ENCODE results near the gene AFG3L2.

AFG3L2 gene

GRCh38 chr18:12321333-12321732, 55.7 kb downstream of the AFG3L2 start:
- DNase-seq = no peak

- DNase-seq = no peak
Measured at GRCh38 chr18:12318857-12319256, 58.2 kb downstream of the AFG3L2 start.

DNA sequence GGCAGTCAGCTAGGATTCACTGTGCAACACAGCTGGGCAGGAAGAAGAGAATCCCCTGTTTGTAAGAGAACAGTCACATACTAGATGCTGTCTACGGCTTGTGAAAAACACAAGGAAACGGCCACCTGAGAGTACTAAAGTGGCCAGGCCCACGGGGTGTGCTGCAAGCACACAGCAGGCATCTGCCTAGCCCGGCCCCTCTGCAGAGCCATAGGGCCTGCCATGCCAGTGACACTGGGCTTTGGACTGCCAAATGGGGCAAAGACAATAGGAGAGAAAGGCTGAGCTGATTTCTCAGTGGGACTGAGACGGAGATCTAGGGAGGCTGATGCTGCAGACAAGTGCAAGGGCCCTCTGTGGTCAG, 58.7 kb downstream of the AFG3L2 start:
- DNase-seq = no peak

- no peak for DNase-seq
Measured at GRCh38 chr18:12317664-12318333, 59.2 kb downstream of the AFG3L2 start.

- no peak for DNase-seq
Measured at GRCh38 chr18:12315911-12316310, 61.1 kb downstream of the AFG3L2 start.

- no peak for DNase-seq
Measured at GRCh38 chr18:12315490-12315889, 61.5 kb downstream of the AFG3L2 start.

DNA sequence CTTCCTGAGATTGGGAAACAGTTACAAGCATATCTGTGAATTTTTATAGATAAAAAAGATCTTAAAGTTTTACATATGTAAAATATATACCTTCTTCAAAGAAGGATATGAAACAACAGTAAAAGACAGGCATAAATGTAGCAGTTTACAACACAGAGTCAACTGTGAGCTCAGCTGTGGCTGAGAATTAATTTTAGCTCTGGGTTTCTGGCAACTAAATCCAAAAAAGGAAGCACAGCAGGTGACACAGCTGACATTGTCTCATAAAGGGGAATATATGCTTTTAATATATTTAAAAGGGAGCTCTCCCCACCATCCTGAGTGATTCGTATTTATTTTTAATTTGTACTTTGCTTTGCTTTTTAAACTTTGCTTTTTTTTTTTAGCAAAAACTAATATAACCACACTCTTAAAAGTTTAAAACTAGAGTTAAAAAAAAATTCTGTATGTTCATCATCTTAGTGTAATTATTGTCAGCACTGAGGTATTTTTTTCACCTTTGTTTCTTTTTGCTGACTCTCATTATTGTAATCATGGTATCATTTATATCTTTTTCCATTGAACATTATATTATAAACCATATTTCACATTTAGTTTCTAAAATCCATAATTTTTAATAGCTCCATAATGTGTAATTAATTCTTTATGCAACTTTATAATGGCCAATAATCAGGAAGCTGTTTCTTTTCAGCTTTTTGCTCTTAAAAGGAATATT, 62.3 kb downstream of the AFG3L2 start:
- DNase-seq = no peak

DNA sequence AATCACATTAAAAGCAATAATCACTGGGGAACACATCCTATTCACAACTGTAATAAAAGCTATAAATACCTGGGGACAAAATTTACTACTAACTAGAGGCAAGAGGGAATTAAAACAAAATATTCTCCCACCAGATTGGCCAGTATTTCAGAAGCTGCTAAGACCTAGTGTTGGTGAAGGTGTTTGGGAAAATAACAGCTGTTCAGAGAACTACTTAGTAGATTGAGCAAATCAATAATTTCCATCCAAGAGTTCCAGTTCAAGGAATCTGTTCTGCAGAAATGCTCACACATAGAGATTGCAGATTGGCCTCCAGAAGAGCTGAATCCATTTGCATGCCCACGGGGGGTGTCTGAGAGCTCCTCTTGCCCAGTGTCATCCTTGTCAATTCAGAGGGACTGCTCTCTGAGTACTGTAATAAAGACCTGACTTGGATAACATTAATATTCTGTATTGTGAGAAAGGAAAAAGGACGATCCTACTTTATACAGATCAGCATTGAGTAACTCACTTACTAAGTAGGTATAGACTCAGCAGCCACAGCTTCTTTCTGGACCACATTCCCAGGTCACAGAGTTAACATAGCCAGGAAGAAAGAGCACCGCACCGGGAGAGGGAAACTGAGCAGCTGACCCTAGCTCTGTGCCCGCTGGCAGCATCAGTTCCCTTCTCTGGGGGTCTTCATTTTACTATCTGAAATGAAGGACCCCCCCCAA, 63.3 kb downstream of the AFG3L2 start:
- DNase-seq = no peak

- no peak for DNase-seq
Measured at GRCh38 chr18:12312976-12313375, 64.1 kb downstream of the AFG3L2 start.

GRCh38 chr18:12310762-12311161, 66.3 kb downstream of the AFG3L2 start:
- DNase-seq = no peak

GRCh38 chr18:12309683-12310198, 67.3 kb downstream of the AFG3L2 start:
- no peak for DNase-seq

DNA sequence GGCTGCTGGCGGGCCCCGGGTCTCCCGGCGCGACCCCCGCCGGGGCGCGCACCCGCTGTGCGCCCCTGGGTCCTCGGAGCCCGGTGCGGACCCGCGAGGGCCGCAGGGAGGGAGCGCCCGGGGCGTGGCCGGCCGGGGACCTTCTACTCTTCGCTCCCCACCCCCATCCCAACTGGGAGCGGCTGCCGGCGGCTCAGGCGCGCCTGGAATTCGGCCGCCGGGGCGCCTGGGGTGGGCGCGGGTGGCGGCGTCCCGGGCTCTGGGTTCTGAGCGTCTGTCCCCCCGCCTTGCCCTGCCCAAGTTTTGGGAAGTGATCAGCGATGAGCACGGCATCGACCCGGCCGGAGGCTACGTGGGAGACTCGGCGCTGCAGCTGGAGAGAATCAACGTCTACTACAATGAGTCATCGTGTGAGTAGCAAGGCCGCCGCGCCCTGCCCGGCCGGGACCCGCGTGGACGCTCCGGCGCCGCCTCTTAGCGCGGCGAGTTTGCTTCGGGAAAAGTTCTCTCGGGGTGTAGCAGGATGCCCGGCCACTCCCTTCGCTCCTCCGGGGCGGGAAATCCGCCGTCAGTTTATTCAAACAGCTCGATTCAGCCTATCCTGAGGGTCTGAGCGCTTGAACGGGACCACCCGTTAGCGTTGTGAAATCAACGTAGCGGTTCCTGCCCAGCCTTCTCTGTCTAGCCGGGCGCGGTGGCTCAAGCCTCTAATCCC, 68.5 kb downstream of the AFG3L2 start:
- DNase-seq = no peak

DNA sequence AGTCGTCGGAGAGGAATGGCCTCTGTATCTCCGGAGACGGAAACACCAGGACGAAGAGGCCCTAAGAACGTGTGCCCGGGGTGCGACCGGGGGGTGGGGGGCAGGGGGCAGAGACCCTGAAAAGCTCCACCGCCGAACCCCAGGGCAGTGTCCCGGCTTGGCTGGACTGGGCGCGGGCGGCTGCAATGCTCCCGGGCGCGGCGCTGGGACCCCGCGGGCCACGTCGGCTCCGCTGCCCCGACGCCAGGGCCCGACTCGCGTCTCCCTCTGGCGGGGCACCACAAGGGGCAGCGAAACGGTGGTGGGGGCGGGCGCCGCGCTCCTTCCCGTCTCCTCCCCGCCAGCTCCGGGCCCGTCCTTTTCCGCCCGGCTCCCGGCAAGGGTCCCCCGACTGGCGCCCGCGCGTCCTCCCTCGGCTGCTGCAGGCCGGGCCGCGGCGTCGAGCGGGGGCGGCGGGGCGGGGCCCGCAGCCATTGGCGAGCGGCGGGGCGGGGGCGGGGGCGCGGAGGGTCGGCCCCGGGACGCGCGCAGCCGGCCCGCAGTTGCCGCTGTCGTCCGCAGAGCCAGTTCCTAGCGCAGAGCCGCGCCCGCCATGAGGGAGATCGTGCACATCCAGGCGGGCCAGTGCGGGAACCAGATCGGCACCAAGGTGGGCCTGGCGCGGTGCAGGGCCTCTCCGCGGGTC, 69.2 kb downstream of the AFG3L2 start, which contains the start of gene TUBB6:
Gene TUBB6 (plus strand): TSS at position 541 of the 685 bp plus-strand sequence. CDS start 52 bp downstream, at position 593.
- DNase-seq = no peak

GRCh38 chr18:12306752-12307700, 70.0 kb downstream of the AFG3L2 start:
- no peak for DNase-seq

GRCh38 chr18:12305930-12306629, 70.9 kb downstream of the AFG3L2 start:
- no peak for DNase-seq

GRCh38 chr18:12305211-12305610, 71.8 kb downstream of the AFG3L2 start:
- DNase-seq = no peak

- DNase-seq = no peak
Measured at GRCh38 chr18:12304351-12305210, 72.4 kb downstream of the AFG3L2 start.

DNA sequence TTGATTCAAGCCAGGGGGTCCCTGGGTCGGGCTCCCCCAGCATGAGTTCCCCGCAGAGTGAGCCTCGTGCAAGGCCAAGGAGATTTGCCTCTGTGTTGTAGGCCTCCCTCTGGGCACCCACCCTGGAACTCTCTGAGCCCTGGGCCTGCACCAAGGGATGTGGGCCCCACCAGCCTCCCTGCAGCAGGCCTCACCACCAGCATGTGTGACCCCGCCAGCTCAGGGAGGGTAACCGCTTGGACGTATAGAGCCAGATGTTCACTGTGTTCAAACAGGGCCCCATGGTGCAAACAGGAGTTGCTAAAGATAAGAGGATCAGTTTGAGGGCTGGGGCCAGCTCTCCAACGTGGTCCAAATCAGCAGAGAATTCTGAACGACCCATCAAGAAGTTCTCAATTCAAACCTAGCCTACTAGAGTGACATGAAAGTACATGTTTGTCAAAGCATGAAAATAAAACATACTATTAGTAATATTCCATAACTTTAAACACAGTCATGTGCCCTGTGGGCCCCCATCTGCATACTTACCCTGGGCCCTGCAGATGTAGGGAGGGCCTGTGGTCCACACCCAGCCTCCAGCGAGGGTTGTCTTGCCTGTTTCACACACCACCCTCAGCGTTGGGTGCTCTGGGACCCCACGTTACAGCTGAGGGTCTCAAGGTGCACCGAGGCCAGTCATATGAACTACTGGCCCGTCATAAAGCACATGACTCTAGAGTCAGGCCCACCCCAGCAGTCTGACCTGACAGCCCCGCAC, 74.5 kb downstream of the AFG3L2 start:
- no peak for DNase-seq

All from activated CD4-positive, CD25-positive, alpha-beta regulatory T cell treated with anti-CD3 and anti-CD28 coated beads, Interleukin-2, amount 50 U/mL, for 72 hours (primary cell).